PFSK-1 (cell line): ENCODE data around the gene ERI3.

Experiments
- FOXP2 ChIP-seq: optimal IDR thresholded peaks from 2 replicates; pipeline ENCODE3; 2011; ENCODE audit warnings: borderline replicate concordance, control low read depth, inconsistent platforms; ENCODE audit not compliant: insufficient read depth; ENCODE audit errors: extremely low read length, extremely low read depth
- POLR2AphosphoS5 ChIP-seq: IDR thresholded peaks from 2 replicates; pipeline ENCODE4 v1.6.1; 2012; ENCODE audit warnings: low read depth, mild to moderate bottlenecking, control low read depth, low read length, moderate library complexity
- REST ChIP-seq, 2 experiments: IDR thresholded peaks; 2 replicates each; pipeline versions ENCODE4 v1.6.1 to v1.8.0; 2011 to 2012; ENCODE audit warnings: low read depth in 2 of 2, low read length in 2 of 2, control low read depth in 1 of 2, inconsistent platforms in 1 of 2, mild to moderate bottlenecking in 1 of 2, moderate library complexity in 1 of 2; ENCODE audit not compliant: insufficient read depth in 1 of 2
- SIN3A ChIP-seq: IDR thresholded peaks from 2 replicates; pipeline ENCODE4 v1.6.1; 2012; ENCODE audit warnings: mild to moderate bottlenecking, low read length, moderate library complexity, borderline replicate concordance; ENCODE audit not compliant: insufficient read depth
- TAF1 ChIP-seq: IDR thresholded peaks from 2 replicates; pipeline ENCODE4 v1.6.1; 2012; ENCODE audit warnings: low read length, control low read depth, borderline replicate concordance; ENCODE audit not compliant: insufficient read depth

Gene ERI3

DNA sequence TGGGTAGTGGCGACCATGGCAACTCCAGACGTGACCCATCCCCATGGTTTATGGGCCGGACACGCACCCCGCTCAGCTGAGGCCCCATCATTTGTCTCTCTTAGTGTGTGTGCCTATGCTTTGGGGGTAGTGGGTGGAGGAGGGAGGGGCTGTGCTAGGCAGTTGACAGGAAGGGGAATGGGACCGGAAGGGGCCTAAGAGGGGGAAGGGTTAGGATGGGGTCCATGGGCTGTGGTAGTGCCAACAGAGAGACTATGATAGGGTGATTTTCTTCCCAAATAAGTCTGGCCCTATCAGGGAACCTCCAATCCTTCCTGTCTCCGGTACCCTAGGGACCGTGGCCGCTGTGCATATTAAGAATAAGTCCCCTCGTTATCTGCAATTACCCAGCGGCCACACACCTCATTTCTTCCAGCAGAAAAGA, 131.9 kb downstream of the ERI3 start:
- TF ChIP-seq REST (IDR thresholded peaks at IDR 0.05; ENCODE audit: insufficient read depth in 1 of 2, low read depth in 2 of 2, low read length in 2 of 2), result no peak
- no peak for TF ChIP-seq SIN3A
- TF ChIP-seq FOXP2, result no peak
- no peak for TF ChIP-seq TAF1
- no peak for TF ChIP-seq POLR2AphosphoS5

- TF ChIP-seq POLR2AphosphoS5 (peak; percentile 25; the same call in 1 of the 2 replicates), REST (IDR thresholded peaks at IDR 0.05; ENCODE audit: insufficient read depth in 1 of 2, low read depth in 2 of 2, low read length in 2 of 2) (no peak), TAF1 (no peak), FOXP2 (no peak), SIN3A (no peak)
Measured at GRCh38 chr1:44222397-44223186, 132.5 kb downstream of the ERI3 start.

GRCh38 chr1:44221769-44222168, 133.3 kb downstream of the ERI3 start:
- TF ChIP-seq SIN3A, result no peak

DNA sequence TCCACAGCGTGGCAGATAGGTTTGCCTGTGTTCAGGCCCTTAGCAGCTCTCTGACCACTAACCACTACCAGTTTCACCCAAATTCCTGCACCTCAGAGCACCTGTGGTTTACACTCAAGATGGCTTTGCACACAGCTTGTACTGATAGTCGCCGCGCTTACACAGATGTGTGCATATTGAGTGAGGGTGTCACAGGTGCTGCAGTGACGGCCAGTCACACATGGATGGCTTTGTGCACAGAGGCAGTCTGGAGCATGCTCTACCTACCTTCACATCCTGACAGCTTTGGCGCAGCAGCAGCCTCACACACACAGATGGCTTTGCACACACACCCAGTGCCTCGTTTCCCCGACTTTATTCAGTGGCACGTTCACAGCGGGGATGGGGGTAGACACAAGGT, 134.3 kb downstream of the ERI3 start:
- TF ChIP-seq POLR2AphosphoS5 (no peak), FOXP2 (no peak), SIN3A (no peak), REST (IDR thresholded peaks at IDR 0.05; ENCODE audit: insufficient read depth in 1 of 2, low read depth in 2 of 2, low read length in 2 of 2) (no peak), TAF1 (no peak)

DNA sequence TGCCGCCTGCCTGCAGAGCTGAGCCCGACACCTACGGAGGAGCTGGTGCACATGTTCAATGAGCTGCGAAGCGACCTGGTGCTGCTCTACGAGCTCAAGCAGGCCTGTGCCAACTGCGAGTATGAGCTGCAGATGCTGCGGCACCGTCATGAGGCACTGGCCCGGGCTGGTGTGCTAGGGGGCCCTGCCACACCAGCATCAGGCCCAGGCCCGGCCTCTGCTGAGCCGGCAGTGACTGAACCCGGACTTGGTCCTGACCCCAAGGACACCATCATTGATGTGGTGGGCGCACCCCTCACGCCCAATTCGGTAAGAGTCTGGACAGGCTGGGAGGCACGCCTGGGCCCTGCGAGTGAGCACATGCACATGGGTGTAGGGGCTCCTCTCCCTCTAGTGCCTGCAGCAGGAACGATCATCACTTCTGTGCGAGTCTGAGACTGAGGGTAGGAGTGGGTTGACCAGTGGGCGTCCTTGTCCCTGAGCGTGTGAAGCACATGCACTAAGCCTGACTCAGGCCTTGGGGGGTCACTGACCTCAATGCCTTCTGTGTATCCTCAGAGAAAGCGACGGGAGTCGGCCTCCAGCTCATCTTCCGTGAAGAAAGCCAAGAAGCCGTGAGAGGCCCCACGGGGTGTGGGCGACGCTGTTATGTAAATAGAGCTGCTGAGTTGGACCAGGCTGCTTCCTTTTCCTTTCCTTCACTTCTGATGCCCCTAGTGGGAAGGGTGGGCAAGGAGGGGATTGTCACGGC, 134.9 kb downstream of the ERI3 start:
- TF ChIP-seq SIN3A (no peak), REST (IDR thresholded peaks at IDR 0.05; ENCODE audit: insufficient read depth in 1 of 2, low read depth in 2 of 2, low read length in 2 of 2) (no peak), POLR2AphosphoS5 (no peak), FOXP2 (no peak), TAF1 (no peak)
